ENCODE measurements around the gene ABCG4.
"Not testable (repeated sequence)": the region's sequence is repeated elsewhere in the genome, so short reads cannot be mapped to it uniquely, and the experiment has no call there.

ABCG4 gene

DNA sequence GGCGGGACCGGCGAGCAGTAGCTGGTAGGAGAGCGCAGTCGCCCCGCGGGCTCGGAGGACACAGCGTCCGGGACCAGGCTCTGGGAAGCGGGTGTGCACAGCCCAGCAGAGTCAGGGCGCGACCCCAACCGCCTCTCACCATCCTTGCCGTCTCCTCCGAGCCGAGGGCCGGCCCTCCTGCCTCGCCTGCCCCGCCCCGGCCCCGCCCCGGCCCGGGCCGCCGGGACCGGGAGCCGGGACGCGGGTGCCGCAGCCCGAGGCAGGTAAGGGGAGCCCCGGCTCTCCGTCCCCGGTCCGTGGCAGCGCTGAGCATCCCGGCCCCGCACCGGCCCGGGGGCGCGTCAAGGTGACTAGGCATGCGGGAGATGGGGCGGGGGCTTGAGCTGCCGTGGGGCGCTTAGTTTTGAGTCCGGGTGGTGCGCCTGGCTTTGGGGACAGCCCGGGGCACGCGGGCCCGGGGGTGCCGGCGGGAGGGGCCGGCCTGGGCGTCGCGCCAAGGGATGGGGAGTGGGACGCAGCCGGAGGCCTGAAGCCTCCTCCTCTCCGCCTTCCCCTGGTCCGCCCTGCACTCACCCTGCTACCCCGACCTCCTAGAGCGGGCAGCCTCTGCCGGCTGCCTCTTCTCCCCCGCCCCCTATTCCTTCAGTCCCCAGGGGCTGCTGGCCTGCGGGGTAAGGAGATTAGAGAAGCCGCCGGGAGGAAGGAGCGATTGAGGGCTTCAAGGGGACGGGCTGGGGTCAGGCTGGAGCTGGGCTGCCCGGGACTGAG, at the start of gene ABCG4:
Gene ABCG4 (plus strand): TSS at position 35 of the 768 bp plus-strand sequence. CDS start 914 bp downstream, outside the sequence.
- TF ChIP-seq CTCF (conservative IDR thresholded peaks at IDR 0.05; ENCODE audit: low read depth, low read length), result no peak
- H3K4me3 ChIP-seq (ENCODE audit: low read depth, low read length), result peak within 1 kb of the TSS; percentile 63
- peak; percentile 9 for DNase-seq (ENCODE audit: low read depth)

GRCh38 chr11:119099711-119100110, 49.1 kb upstream of the ABCG4 start:
- no peak overlapping the region for H3K4me3 ChIP-seq (ENCODE audit: low read depth, low read length)
- TF ChIP-seq CTCF (conservative IDR thresholded peaks at IDR 0.05; ENCODE audit: low read depth, low read length), result no peak
- no peak for DNase-seq (ENCODE audit: low read depth)

DNA sequence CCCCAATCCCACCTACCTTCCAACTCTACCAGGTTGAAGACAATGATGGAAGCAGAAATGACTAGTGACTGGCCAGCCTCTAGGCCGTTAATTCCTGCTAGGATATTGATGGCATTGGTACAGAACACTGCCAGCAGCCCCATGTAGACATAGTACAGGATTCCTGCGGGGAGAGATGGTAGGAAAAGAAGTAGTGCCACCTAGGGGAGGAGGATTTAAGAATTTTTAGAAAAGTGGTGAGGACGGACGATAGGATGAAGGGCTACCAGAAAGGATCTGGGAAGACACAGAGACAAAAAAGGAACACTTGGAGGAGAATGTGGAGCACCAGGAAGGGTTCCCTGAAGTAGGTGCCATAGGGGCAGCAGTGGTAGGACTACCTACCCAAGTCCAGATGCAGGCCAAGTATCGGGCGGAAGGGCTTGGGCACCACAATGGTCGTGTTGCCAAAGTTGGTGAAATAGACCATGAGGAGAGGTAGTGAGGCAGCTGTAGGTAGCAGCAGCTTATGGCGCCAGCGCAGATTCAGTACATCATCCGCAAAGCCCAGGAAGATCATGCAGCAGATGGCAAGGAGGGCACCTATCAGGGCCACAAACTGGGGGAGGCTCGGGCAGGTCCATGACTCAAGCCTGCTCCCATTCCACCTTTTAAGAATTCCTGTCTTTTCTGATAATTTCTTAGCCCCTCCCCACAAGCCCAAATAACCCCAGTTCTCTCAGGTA, 48.4 kb upstream of the ABCG4 start:
- H3K4me3 ChIP-seq (ENCODE audit: low read depth, low read length), result peak overlapping the region; percentile 83
- peak; percentile 59 for TF ChIP-seq CTCF (conservative IDR thresholded peaks at IDR 0.05; ENCODE audit: low read depth, low read length)
- peak; percentile 63 for DNase-seq (ENCODE audit: low read depth)

- H3K4me3 ChIP-seq (ENCODE audit: low read depth, low read length), result peak overlapping the region; percentile 83
- TF ChIP-seq CTCF (conservative IDR thresholded peaks at IDR 0.05; ENCODE audit: low read depth, low read length), result no peak
- no peak for DNase-seq (ENCODE audit: low read depth)
Observed at GRCh38 chr11:119100994-119101758, 47.7 kb upstream of the ABCG4 start.

GRCh38 chr11:119101759-119102423, 47.0 kb upstream of the ABCG4 start, which contains the start of gene DPAGT1:
Gene DPAGT1, minus strand, starts transcription at chr11:119101853. Its CDS starts 198 bp downstream, at chr11:119101655.
- peak within 1 kb of the TSS; percentile 83 for H3K4me3 ChIP-seq (ENCODE audit: low read depth, low read length)
- DNase-seq (ENCODE audit: low read depth), result peak; percentile 98
- no peak for TF ChIP-seq CTCF (conservative IDR thresholded peaks at IDR 0.05; ENCODE audit: low read depth, low read length)

DNA sequence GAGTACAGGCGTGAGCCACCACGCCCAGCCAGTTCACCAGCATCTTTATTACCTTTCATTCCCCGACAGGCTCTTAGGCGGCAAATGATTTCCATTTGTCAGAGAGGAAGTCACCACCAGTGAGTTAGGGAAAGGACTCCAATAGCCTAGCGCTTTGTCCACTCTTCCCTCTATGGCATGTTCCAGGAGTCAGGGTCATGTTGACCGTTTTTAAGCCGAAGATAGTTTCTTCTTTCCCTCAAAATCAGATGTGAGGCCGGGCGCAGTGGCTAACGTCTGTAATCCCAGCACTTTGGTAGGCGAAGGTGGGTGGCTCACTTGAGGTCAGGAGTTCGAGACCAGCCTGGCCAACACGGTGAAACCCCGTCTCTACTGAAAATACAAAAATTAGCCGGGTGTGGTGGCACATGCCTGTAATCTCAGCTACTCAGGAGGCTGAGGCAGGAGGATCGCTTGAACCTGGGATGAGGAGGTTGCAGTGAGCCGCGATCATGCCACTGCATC, 45.6 kb upstream of the ABCG4 start:
- DNase-seq (ENCODE audit: low read depth); H3K4me3 ChIP-seq (ENCODE audit: low read depth, low read length): not testable (repeated sequence)

Measured in choroid plexus epithelial cell (primary cell).